ENCODE results near the gene SH2D3C. TPM values are rescaled to one million over a fixed set of nuclear protein-coding genes. Genes with fewer than 3 reads are reported as not detected.

The SH2D3C gene
- total RNA-seq = 59.4 TPM
- long read RNA-seq, transcript SH2D3C-201 (12 exons, 3,124 nt) = minor isoform, 7 of 208 reads
- long read RNA-seq, transcript SH2D3C-206 (11 exons, 2,794 nt) = minor isoform, 38 of 208 reads
- long read RNA-seq, transcript SH2D3C-203 (11 exons, 2,750 nt) = major isoform, 41 of 208 reads
- long read RNA-seq, partial matches to known transcripts = 76 of 208 reads
- long read RNA-seq, other reads (novel, unspliced or antisense) = 46 of 208 reads

- intact Hi-C loops (cut with DNase I) = no loop called here
- no peak for TF ChIP-seq CTCF (IDR thresholded peaks at IDR 0.05)
- peaks cover 3% of the 10 kb centered on the region for H3K36me3 ChIP-seq
- H3K9me3 ChIP-seq = no peaks in the 10 kb centered on the region
- H3K27me3 ChIP-seq (ENCODE audit: low read depth) = no peaks in the 10 kb centered on the region
- ATAC-seq (peak; percentile 33 to 55), DNase-seq (peak; percentile 63)
- H3K4me3 ChIP-seq = peak within 1 kb of the TSS; percentile 53
- peak within 1 kb of the TSS; percentile 89 for H3K27ac ChIP-seq
- H3K4me1 ChIP-seq = peaks cover 49% of the 10 kb centered on the region
Measured at GRCh38 chr9:127778280-127779135, at the start of gene SH2D3C. Gene SH2D3C, minus strand, starts transcription at chr9:127778666. Its CDS starts 39 bp downstream, at chr9:127778627.

- Histone ChIP-seq H3K9me3 (no peaks in the 10 kb centered on the region), H3K36me3 (peaks cover 72% of the 10 kb centered on the region), H3K27me3 (ENCODE audit: low read depth) (no peaks in the 10 kb centered on the region), H3K27ac (peak overlapping the region; percentile 83), H3K4me3 (no peak overlapping the region), H3K4me1 (peaks cover 55% of the 10 kb centered on the region)
- no peak for DNase-seq
- intact Hi-C loops (cut with DNase I) = no loop called here
- no peak for ATAC-seq
- no peak for TF ChIP-seq CTCF (IDR thresholded peaks at IDR 0.05)
Measured at GRCh38 chr9:127826253-127826913, 47.9 kb upstream of the SH2D3C start.

GRCh38 chr9:127825319-127826051, 47.0 kb upstream of the SH2D3C start:
- DNase-seq = peak; percentile 66
- Histone ChIP-seq H3K36me3 (peaks cover 73% of the 10 kb centered on the region), H3K27ac (no peak overlapping the region), H3K9me3 (no peaks in the 10 kb centered on the region), H3K27me3 (ENCODE audit: low read depth) (no peaks in the 10 kb centered on the region), H3K4me3 (no peak overlapping the region), H3K4me1 (peaks cover 49% of the 10 kb centered on the region)
- TF ChIP-seq CTCF (IDR thresholded peaks at IDR 0.05) = peak; percentile 33
- intact Hi-C loops (cut with DNase I) = no loop called here
- peak; percentile 17 to 34 for ATAC-seq

- no peak for TF ChIP-seq CTCF (IDR thresholded peaks at IDR 0.05)
- H3K27me3 ChIP-seq (ENCODE audit: low read depth) = no peaks in the 10 kb centered on the region
- H3K9me3 ChIP-seq = no peaks in the 10 kb centered on the region
- H3K27ac ChIP-seq = no peak overlapping the region
- peaks cover 16% of the 10 kb centered on the region for H3K4me1 ChIP-seq
- no peak overlapping the region for H3K4me3 ChIP-seq
- intact Hi-C loops (cut with DNase I) = no loop called here
- no peak for DNase-seq
- ATAC-seq = no peak
- peaks cover 93% of the 10 kb centered on the region for H3K36me3 ChIP-seq
Measured at GRCh38 chr9:127822108-127822507, 43.6 kb upstream of the SH2D3C start.

GRCh38 chr9:127818574-127818973, 40.1 kb upstream of the SH2D3C start:
- TF ChIP-seq CTCF (IDR thresholded peaks at IDR 0.05) = no peak
- Histone ChIP-seq H3K9me3 (no peaks in the 10 kb centered on the region), H3K4me3 (no peak overlapping the region), H3K4me1 (no peaks in the 10 kb centered on the region), H3K27me3 (ENCODE audit: low read depth) (no peaks in the 10 kb centered on the region), H3K27ac (no peak overlapping the region), H3K36me3 (peaks cover 95% of the 10 kb centered on the region)
- no peak for DNase-seq
- no peak for ATAC-seq
- intact Hi-C loops (cut with DNase I) = no loop called here

All from lower lobe of right lung (tissue), 2 donors.